Measurements from ENCODE around the gene FAM216B.
A peak's percentile ranks its signal among the peaks of the same experiment; 100 is the strongest.
"Not testable (repeated sequence)": the region's sequence is repeated elsewhere in the genome, so short reads cannot be mapped to it uniquely, and the experiment has no call there.

FAM216B gene

DNA sequence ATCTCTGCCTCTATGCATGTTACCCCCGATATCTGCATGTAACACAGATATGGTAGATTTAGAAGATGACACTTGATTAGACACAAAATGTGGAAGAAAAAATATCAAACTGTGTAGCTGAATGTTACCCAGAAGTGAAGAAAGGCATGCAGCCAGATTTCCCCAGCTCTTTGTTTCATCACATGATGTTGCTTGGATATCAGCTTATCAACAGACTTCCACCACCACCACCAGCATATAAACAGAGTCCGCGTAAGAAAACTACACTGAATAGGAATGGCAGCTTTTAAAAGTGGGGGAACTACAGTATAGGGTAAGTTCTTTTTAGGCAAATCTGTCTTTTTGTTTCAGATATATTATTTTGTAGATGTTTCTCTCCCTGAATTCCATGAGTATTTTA, at the start of gene FAM216B:
FAM216B (plus strand) TSS at position 233 of the 400 bp plus-strand sequence. CDS start 2,484 bp downstream, outside the sequence.
- no peak for DNase-seq
- intact Hi-C loops (cut with DNase I): no loop called here

DNA sequence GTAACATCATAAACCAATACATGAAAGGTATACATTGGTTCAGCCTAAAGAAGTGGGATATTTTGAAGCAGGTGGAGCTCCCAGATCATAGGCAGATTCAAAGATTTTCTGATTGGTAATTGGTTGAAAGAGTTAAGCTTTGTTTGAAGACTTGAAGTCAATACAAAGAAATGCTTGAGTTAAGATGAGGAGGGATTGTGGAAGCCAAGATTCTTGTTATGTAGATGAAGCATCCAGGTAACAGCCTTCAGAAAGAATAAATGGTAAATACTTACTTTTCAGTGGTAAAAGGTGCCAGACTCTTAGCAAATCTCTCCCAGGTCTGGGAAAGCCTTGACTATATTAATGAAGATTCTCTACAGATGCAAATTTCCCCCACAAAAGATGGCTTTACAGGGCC, 49.3 kb upstream of the FAM216B start:
- intact Hi-C loops (cut with DNase I): no loop called here
- DNase-seq: no peak

DNA sequence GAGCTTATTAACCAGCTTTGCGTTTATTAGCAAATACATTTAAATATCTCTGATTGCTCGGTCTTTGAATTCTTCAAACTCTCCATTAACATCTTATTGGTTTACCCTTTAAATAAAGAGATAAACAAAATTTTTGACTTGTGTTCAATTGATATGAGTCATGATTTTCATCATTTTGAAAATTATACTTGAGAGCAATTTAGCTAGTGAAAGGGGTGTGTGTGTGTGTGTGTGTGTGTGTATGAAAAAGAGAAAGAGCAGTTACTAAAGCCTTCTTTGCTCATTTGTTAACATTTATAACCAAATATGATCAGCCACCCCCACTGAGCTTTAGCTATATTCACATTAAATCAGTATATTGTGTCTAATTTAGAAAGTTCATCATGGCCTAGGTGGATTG, 48.3 kb upstream of the FAM216B start:
- intact Hi-C loops (cut with DNase I): no loop called here
- no peak for DNase-seq

DNA sequence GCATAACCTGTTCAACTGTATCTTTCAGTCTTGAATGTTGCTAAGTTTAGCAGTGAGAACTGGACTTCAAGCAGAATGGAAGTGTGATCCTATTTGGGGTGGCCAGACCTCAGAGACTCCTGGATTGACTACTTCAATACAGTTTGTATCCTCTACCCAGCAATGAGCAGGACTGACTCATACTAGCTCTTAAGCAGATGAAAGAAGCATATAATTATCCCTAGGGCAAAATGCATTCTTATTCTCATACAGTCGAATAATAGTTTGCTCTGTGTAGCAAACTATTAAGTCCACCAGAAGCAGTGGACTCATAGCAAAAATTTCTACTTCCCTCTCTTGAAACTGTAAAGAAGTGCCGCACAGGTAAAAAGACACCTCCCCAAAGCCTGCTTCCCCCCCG, 46.4 kb upstream of the FAM216B start:
- DNase-seq: no peak
- intact Hi-C loops (cut with DNase I): no loop called here

DNA sequence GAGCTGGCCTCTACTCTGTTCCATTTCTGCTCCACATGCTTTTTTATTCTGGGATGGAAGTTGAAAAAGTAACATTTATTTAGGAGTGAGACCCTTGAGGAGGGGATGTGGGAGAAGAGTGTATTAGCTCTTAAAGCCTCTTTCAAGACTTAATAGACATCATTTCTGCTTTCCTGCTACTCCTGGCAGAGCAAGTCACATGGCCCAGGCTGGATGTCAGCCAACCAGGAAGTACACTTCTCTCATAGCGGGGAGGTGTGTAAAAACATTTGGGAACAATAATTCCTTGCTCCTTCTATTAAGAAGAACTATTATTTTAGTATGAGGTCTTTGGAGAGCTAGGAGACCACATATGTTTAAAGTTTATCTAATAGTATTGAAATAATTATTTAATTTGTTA, 40.6 kb upstream of the FAM216B start:
- intact Hi-C loops (cut with DNase I): no loop called here
- peak in 4 of 10 donors; percentile 17 to 83 (median 28) for DNase-seq

DNA sequence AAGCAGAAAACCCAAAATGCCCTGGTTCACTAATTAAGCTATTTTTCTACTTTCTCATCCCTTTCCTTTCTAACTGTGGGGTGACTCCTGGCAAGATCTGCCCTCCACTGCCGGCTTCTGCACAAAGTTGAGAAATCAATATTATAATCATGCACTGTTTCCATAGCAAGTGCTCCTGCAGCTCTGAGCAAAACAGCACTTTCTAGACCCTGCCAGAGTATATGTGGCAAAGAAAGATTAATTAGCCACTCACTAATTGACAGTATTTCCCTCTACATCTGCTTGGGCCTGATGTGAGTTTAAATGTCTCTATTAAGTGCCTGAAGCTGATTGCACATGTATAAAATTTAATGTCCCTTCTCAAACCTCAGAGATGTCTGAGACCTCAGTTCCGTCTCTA, 39.5 kb upstream of the FAM216B start:
- intact Hi-C loops (cut with DNase I): no loop called here
- DNase-seq: no peak

DNA sequence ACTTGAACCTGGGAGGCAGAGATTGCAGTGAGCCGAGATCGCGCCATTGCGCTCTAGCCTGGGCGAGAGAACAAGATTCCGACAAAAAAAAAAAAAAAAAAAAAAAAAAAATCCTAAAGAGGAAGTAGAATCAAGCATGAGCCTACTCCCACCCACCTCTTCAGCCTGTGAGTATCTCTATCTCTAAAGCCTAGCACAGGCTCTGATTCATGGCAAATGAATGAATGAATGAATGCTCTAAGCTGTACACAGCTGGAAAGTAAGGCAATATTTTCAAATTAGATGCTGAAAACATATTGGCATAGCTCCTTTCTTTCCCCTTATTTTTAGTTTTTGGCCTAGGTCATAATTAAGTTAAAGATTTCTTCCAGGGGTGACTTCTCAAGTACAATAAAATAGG, 35.7 kb upstream of the FAM216B start:
- DNase-seq: no peak

DNA sequence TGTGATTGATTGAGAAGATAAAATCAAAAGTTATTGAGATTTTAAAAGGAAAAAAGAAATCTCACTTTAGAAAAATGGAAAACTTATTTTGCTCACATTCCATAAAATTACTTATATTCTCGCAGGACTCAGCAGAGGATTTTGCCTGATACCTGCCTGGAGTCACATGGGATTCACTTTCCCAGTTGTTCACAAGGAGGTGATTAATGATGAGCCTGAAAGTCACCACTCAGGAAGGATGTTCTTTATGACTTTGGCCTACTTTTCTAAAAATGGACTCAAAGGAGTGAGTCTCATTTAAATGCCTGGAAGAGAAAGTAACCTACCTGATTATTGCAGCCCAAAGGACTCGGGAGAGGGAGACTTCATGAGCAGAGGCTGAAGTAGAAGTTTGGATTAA, 34.5 kb upstream of the FAM216B start:
- intact Hi-C loops (cut with DNase I): no loop called here

More for the DNA sequence above, 35.7 kb upstream of the FAM216B start:
- intact Hi-C loops (cut with DNase I): no loop called here

DNA sequence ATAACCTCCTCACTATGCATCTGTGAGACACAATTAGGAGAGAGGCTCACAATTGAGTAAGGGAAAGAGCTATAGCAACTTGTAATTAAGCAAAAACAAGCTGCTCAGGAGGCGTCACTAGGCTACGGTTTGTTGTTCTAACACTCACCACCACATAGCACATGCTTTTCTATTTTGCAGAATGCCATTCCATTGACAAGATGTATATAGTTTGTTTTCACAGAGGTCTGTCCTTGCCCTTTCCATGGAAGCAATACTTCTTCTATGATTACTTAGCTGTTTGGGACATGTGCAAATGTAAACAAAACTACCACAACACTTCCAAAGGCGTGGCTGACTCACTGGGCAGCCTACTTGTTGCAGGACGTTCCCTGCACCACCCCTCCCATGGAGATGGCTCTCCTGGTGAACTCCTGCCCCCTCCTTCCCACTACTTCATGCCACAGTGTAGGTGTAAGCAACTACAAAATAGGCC, 33.9 kb upstream of the FAM216B start:
- intact Hi-C loops (cut with DNase I): no loop called here
- DNase-seq: no peak

More for the DNA sequence above, 34.5 kb upstream of the FAM216B start:
- no peak for DNase-seq

DNA sequence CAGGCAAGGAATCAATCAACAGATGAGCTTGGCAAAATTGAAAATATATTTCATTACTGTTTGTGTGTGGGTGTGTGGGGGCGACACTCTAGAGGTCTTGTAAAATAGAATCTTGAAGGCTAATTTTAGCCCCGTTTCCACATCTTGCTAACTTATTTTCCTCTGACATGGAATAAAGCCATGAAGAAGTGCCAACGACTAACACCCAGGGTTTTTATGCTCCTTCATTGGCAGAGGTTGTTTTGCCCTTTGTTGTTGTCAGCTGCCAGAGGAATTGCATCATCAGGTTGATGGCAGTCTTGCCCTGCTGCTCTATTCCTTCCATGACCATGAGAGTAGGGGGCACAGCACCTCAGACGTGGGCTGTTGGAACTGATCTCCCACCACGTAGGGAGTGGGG, 30.6 kb upstream of the FAM216B start:
- DNase-seq: peak in 1 of 10 donors; percentile 48

DNA sequence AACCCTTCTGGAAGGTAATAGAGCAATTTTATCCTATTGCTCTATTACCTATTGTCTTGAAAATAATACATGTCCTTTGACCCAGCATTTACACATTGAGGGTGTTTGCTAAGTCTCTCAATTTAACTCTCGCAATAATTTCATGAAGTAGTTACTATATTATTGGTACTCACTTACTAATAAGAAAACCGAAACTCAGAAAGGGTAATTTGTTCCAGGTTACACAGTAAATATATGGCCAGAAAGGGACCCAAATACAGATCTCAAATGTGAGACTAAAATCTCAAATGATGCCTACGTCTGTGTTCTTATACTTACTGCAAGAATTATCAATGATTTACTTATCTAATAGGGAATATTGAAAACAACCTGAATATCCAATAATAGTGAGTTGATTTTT, 29.7 kb upstream of the FAM216B start:
- DNase-seq: no peak
- intact Hi-C loops (cut with DNase I): no loop called here

More for the DNA sequence above, 30.6 kb upstream of the FAM216B start:
- intact Hi-C loops (cut with DNase I): no loop called here

DNA sequence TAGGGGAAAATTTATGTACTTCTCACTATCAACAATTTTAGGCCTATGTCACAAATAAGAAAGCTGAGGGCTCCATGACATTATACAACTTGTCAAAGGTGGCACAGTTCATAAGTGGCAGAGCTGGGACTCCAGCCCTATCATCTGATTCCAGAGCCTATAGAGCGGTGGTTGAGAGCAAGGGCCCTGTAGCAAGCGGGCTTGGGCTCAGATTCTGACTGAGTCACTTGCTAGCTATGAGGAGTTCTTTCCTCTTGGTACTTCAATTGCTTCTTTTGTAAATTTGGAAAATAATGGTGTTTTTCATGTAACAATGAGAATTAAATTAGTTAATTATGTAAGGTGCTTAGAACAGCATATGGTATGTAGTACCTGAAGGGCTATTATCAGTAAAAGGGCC, 28.7 kb upstream of the FAM216B start:
- intact Hi-C loops (cut with DNase I): no loop called here
- DNase-seq: no peak

DNA sequence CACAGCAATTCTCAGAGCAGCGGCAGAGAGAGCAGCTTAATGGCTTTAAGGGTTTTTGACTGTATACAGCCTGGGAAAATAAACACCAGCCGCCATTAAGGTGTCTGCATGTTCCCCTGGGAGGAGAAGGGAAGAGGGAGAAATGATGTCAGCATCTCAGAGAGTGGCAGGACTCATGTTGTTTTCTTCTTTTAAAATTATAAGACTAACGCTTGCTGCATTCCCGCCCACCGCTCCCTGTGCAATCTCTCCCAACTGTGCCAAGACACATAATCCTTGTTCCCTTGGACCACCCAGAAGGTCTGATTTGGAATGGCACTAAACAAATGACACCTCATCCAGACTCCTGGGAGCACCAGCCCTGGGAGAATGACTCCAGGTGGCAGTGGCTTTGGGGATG, 27.7 kb upstream of the FAM216B start:
- DNase-seq: no peak
- intact Hi-C loops (cut with DNase I): no loop called here

DNA sequence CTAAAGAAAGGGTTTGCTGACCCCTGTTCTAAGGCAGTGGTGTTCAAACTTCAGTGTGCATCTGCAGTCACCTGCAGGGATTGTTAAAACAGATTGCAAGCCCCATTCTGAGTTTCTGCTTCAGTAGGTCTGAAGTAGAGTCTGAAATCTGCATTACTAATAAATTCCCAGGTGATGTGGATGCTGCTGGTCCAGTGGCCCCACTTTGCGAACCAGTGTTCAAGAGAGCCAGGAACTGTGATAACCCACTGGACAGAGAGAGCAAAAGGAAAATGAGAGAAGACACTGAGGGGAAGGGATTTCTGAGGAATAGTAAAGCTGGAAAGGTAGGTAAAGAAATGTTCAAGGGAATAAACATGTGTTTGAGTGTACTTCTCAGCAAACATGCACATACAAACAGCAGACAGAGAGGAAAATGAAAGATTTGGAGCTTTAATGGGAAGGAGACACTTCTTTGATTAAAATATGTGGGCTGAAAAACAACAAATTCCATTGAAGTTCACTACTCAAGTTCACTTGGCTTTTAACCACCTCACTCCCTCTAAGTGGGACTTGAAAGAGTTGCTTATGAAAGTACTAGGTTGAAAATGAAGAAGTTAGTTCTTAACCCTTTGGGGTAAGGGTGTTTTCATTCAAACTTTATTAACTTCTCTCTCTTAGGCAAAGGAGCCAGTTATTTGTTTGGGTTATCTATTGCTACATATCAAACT, 26.4 kb upstream of the FAM216B start:
- no peak for DNase-seq

DNA sequence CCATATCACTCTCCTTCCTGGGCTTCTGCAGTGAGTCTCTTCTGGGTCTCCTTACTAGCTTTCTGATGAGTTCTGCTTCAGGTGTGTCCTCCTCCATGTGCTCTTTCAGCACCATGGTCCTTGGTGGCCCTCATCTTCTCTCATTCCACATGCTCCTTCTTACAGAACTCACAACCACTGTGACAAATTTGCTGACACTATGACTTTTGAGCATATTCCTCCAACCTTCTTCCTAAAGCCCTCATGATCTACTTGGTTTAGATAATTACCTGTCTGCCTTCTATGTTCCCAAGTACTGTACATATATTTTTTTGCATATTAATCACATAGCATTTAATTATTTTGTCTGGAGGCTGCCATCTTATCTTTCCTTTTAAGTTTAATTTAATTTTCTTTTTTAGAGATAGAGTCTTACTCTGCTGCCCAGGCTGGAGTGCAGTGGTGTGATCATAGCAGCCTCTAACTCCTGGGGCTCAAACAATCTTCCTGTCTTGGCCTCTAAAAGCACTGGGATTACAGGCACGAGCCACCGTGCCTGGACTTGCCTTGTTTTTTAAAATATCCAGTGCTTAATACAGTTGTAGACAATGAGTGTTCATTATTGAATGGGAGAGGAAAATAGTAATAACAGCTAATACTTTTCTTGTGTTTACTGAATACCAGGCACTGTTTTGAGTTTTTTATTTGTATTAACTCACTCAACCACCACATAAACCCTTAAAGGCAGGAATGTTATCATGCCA, 23.5 kb upstream of the FAM216B start:
- no peak for DNase-seq
- intact Hi-C loops (cut with DNase I): no loop called here

More for the DNA sequence above, 26.4 kb upstream of the FAM216B start:
- intact Hi-C loops (cut with DNase I): no loop called here

DNA sequence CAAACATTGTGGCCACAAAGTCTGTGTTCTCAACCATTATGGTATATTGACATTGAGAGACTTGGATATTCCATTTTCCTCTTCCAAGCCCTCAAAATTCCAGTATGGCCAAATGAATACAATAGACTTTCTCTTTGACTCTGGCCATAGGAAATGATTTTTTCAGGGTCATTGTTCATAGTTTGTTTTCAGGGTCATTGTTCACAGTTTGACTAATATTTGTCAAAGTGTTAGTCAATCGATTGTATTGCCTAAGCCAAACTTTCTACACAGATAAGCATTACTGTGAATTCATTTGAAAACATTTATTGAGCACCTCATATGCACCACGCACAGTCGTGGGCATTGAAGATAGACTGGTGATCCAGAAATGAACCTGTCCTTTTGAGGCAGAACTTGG, 22.9 kb upstream of the FAM216B start:
- intact Hi-C loops (cut with DNase I): no loop called here
- no peak for DNase-seq

DNA sequence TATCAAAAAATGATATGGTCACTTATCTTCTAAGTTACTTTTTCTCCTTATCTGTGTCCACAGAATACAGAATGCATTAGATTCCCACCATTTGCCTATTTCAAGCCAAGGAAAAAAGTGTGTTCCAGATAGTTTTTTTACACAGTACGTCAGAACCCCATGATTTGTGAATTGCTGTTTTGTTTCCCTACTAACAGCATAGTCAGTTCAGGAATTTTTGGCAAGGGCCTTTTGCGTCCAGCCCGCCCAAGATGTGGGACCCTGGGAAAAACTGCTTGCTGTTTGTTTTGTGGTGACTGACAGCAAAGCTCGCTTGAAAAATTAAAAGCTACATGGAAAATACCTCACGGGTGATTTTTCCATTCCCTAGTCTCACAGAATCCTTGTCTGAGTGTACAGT, 20.4 kb upstream of the FAM216B start:
- DNase-seq: peak in 1 of 10 donors; percentile 62
- intact Hi-C loops (cut with DNase I): no loop called here

DNA sequence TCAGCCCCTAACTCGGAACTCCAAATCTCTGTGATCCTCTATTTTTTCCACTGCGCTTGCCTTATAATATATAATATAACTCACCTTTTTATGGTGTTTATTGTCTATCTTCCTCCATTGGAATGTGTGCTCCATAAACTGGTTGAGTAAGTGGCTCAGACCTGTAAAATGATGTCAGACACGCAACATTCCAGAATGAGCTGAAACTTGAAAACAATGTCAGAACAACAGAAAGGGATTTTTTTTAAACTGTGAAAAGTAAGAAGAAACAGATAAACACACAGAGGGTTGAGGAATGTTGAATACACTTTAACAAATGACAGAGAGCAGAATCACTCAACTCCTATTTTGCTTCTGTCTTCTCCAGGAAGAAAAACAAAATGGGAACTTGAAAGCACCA, 19.1 kb upstream of the FAM216B start:
- DNase-seq: no peak
- intact Hi-C loops (cut with DNase I): no loop called here

DNA sequence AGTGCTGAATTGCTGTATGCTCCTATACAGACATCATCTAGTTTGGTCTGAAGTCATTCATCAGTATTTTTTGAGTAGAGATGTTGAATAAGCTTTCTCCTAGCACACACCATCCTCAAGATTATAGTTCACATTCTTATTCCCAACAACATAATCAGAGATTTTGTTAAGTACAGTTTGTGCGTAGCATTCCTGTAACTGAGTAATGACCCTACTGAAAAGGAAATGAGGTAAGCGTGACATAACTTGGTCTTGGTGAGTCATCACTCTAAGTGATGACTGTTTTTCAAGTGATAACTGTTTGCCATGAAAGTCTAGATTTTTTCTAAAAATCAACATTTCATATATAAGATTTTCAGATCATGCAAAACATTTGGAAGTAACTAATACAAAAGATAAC, 18.5 kb upstream of the FAM216B start:
- intact Hi-C loops (cut with DNase I): no loop called here

DNA sequence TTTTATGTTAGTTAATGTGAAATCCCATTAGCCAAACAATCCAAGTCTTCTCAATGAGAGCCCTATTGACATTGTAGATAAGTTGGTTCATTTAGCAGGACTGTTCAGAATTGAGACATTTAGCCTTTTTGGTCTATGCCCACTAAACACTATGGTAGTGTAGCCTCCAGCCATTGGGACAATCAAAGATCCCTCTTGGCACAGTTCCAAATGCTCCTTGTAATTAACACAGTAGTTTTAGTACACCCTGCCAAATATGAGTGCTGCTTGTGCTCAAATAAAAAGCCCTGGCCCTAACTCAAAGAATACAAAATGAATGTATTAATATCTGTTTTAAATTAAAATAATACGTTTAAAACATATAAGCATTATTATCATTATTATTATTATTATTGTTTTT, 15.4 kb upstream of the FAM216B start:
- intact Hi-C loops (cut with DNase I): no loop called here

More for the DNA sequence above, 18.5 kb upstream of the FAM216B start:
- DNase-seq: no peak

DNA sequence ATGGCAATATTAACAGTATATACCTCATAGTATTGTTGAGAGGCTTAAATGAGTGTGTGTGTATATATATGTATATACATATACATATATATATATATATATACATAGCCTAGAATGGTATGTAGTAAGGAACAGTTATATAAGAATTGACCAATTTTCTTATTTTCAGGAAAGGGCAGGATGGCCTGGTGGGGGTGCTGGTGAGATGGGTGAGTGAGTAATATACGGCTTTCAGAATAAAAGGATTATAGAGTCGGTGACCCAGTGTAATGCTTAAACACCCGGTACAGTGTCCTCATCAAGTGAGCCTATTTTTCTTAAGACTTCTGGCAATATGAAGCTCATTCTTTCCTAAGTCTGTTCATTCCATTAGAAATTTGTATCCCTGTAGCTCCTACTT, 11.7 kb upstream of the FAM216B start:
- intact Hi-C loops (cut with DNase I): no loop called here
- no peak for DNase-seq

More for the DNA sequence above, 15.4 kb upstream of the FAM216B start:
- DNase-seq: no peak

DNA sequence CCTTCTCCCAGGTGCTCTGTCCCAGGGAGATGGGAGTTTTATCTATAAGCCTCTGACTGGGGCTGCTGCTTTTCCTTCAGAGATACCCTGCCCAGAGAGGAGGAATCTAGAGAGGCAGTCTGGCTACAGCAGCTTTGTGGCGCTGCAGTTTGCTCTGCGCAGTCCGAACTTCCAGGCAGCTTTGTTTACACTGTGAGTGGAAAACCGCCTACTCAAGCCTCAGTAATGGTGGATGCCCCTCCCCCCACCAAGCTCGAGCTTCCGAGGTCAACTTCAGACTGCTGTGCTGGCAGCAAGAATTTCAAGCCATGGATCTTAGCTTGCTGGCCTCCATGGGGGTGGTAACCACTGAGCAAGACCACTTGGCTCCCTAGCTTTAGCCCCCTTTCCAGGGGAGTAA, 4.8 kb upstream of the FAM216B start:
- DNase-seq: peak in 1 of 10 donors; percentile 75
- intact Hi-C loops (cut with DNase I): not testable (repeated sequence)

Data from posterior cingulate gyrus (tissue), 11 donors.